Gastroesophageal sphincter (tissue), 4 donors: ENCODE measurements around the gene TMEM91. TPM values are rescaled to one million over a fixed set of nuclear protein-coding genes. Genes with fewer than 3 reads are reported as not detected.
A peak's percentile ranks its signal among the peaks of the same experiment; 100 is the strongest.

Experiments used
- ATAC-seq: fragments of 150-250 bp; one replicate; pipeline ENCODE4 v1.9.1; 2016; ENCODE audit warnings: mild to moderate bottlenecking, moderate library complexity
- H3K27ac ChIP-seq, 4 donors: fragments of 200-600 bp; sonication (generic) in 3 of 4; 1 replicate in 3 of 4; 2 replicates in 1 of 4; pipeline ENCODE4 v1.5.1; 2016 to 2019
- H3K27me3 ChIP-seq: fragments of 200-600 bp; sonication (generic); one replicate; pipeline ENCODE4 v1.5.1; 2019
- H3K36me3 ChIP-seq, 2 donors: fragments of 200-600 bp; sonication (generic); one replicate each; pipeline ENCODE4 v1.5.1; 2019; ENCODE audit warnings: control low read depth in 1 of 2
- H3K4me1 ChIP-seq, 3 donors: fragments of 200-600 bp; sonication (generic); 1 replicate in 2 of 3; 2 replicates in 1 of 3; pipeline ENCODE4 v1.5.1; 2016 to 2019; ENCODE audit warnings: control low read depth in 2 of 3
- H3K4me3 ChIP-seq, 2 donors: fragments of 200-600 bp; sonication (generic); one replicate each; pipeline ENCODE4 v1.5.1; 2019; ENCODE audit warnings: mild to moderate bottlenecking in 1 of 2, moderate library complexity in 1 of 2
- H3K9me3 ChIP-seq, 3 donors: fragments of 200-600 bp; sonication (generic); one replicate each; pipeline ENCODE4 v1.5.1; 2017 to 2019; ENCODE audit warnings: control low read depth in 2 of 3
- CTCF ChIP-seq, 4 experiments: fragments of 200-600 bp in 2 of 4; fragments of 450-650 bp in 2 of 4; sonication (generic) in 1 of 4; IDR thresholded peaks; one replicate each; pipeline ENCODE4 v1.5.1; 2017 to 2019; ENCODE audit warnings: antibody characterized with exemption in 4 of 4, mild to moderate bottlenecking in 2 of 4, moderate library complexity in 2 of 4
- EP300 ChIP-seq: sonication (generic); formaldehyde crosslinking; IDR thresholded peaks from one replicate; pipeline ENCODE4 v1.6.1; 2017; ENCODE audit warnings: antibody characterized with exemption, mild to moderate bottlenecking
- POLR2A ChIP-seq, 2 donors: fragments of 450-650 bp; IDR thresholded peaks; one replicate each; pipeline ENCODE4 v1.6.1; 2017; ENCODE audit warnings: antibody characterized with exemption in 2 of 2, mild to moderate bottlenecking in 2 of 2, moderate library complexity in 1 of 2
- POLR2AphosphoS5 ChIP-seq: sonication (generic); formaldehyde crosslinking; IDR thresholded peaks from one replicate; pipeline ENCODE4 v1.6.1; 2017; ENCODE audit warnings: antibody characterized with exemption
- WGBS, 2 donors: methylation state at CpG; one replicate each; pipeline ENCODE4 v1.1.5; 2018; ENCODE audit warnings: low coverage in 1 of 2; 5-methylcytosine and 5-hydroxymethylcytosine counted together
- total RNA-seq, 4 donors: library from RNA; depleted of rRNA; stranded (reverse); fragments of >200 nt; gene quantifications; one replicate each; pipeline ENCODE4 v1.1.0, GENCODE V29; 2016

TMEM91 gene
- total RNA-seq, 4 donors from 2014 or later: 7.9 to 17.5 (median 13.3) TPM

DNA sequence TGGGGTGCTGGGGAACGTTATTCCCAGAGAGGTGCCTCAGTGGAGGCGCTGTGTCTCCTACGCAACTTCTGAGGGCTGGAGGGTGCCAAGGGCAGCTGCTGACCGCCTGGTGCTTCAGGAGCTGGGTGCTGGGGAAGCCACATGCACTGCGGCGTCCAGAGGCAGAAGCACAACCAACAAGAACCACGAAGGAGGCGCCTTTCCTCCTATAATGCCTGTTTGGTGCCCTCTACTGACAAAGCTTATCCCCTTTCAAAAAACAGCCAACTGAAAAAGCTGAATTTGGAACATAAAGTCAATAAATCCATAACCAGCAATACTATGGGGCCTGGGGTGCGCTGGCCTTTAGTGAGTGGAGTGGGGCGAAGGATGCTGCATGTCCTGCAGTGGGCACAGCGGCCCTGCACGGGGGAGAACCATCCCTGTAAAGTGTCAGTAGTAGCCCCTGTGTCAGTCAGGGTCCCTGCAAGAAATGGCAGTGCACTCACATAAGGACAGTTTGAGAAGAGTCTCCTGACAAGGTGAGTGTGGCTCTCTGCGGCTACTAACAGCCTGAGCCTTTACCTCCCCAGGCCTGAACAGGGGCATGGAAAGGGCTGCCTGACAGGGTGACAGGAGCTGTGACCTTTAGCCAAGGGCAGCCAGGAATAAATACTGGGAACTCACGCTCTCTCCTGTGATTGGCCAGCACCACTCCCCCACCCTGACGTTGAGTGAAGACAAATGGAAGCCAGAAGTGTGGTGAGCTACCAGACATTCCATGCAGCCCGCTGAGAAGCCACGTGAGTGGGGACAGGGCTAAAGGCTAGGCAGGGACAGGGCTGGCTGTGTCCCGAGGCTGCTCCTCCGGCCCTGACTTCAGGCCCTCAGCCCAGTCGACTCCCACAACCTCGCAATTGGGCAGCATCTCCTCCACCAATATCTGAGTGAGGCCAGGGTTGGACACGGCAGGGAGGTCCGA is 55.4 kb downstream of the TMEM91 start:
- Histone ChIP-seq H3K27ac (peak overlapping the region in 1 of 4 donors; percentile 27), H3K4me1 (peaks cover 0 to 22% (median 12%) of the 10 kb centered on the region in 3 donors), H3K9me3 (no peaks in the 10 kb centered on the region), H3K27me3 (no peaks in the 10 kb centered on the region), H3K4me3 (no peak overlapping the region), H3K36me3 (peaks cover 0 to 63% of the 10 kb centered on the region in 2 donors)
- TF ChIP-seq POLR2A (IDR thresholded peaks at IDR 0.05): no peak
- no peak for TF ChIP-seq EP300
- no peak for TF ChIP-seq CTCF (IDR thresholded peaks at IDR 0.05)
- no peak for TF ChIP-seq POLR2AphosphoS5
- WGBS, 2 donors: 50 to 55% methylated on average over 1 to 11 of the region's 23 CpGs
- ATAC-seq: no peak

DNA sequence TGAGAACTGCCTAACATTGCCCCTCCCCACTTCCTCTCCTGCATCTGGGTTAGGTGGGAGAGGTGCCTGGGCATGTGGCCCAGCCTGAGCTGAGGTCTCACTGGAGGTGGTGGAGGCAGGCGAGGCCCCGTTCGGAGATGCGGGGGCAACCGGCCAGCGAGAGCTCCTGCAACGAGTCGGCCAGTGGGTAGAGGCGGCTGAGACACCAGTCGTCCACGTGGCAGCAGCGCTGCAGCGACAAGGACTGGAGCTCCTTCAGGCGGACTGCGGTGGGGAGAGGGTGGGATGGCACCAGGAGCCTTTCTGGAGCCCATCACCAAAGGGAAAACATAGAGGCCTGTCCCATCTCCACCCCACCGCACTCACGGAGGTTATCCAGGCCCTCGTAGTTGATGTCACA is 56.8 kb downstream of the TMEM91 start:
- TF ChIP-seq POLR2A (IDR thresholded peaks at IDR 0.05) (no peak), CTCF (IDR thresholded peaks at IDR 0.05) (no peak), EP300 (no peak), POLR2AphosphoS5 (no peak)
- no peak for ATAC-seq
- no CpG with 5 or more reads among the region's 18 CpGs for WGBS, 2 donors
- Histone ChIP-seq H3K4me1 (peaks cover 0 to 10% (median 6%) of the 10 kb centered on the region in 3 donors), H3K36me3 (peaks cover 0 to 77% of the 10 kb centered on the region in 2 donors), H3K9me3 (no peaks in the 10 kb centered on the region), H3K4me3 (no peak overlapping the region), H3K27me3 (no peaks in the 10 kb centered on the region), H3K27ac (no peak overlapping the region)

Other genes with a start within 250 kb of the TMEM91 start
- 1 to 10 TPM in 3 of 4 donors, not detected in 1; 1.1 to 2.1 (median 1.2) TPM for gene CYP2S1, start 183.3 kb upstream of the TMEM91 start, total RNA-seq
- 100 to 1,000 TPM; 129 to 232 (median 166) TPM for gene AXL, start 157.3 kb upstream of the TMEM91 start, total RNA-seq
- 100 to 1,000 TPM; 142 to 204 (median 160) TPM for gene HNRNPUL1, start 112.2 kb upstream of the TMEM91 start, total RNA-seq
- 10 to 100 TPM; 11.6 to 18.9 (median 15.9) TPM for gene CCDC97, start 66.4 kb upstream of the TMEM91 start, total RNA-seq
- gene TGFB1, start 22.6 kb upstream of the TMEM91 start, total RNA-seq: 10 to 100 TPM; 12.9 to 39.3 (median 22.1) TPM
- 10 to 100 TPM in 1 of 4 donors, 1 to 10 TPM in 3; 5.2 to 10.1 (median 6.7) TPM for gene B9D2, start 12.4 kb upstream of the TMEM91 start, total RNA-seq
- gene EXOSC5, start 20.8 kb downstream of the TMEM91 start, total RNA-seq: 10 to 100 TPM; 11.4 to 16.0 (median 14.2) TPM
- gene BCKDHA, start 21.3 kb downstream of the TMEM91 start, total RNA-seq: 10 to 100 TPM; 35.0 to 47.9 (median 38.3) TPM
- gene B3GNT8, start 50.8 kb downstream of the TMEM91 start, total RNA-seq: 1 to 10 TPM; 1.9 to 6.1 (median 2.7) TPM
- 10 to 100 TPM; 37.6 to 67.0 (median 51.4) TPM for gene DMAC2, start 63.4 kb downstream of the TMEM91 start, total RNA-seq
- not detected for gene ERICH4, start 66.6 kb downstream of the TMEM91 start, total RNA-seq
- 1 to 10 TPM in 1 of 4 donors, not detected in 3; 4.3 TPM for gene CEACAM21, start 199.6 kb downstream of the TMEM91 start, total RNA-seq